IMR-90 (cell line): ENCODE measurements around the gene UGT2A2.

Experiments used
- BHLHE40 ChIP-seq: fragments of 150-350 bp; IDR thresholded peaks from 2 replicates; pipeline ENCODE4 v1.6.1; 2016; ENCODE audit warnings: mild to moderate bottlenecking, low read depth, low read length
- CEBPB ChIP-seq: IDR thresholded peaks from 2 replicates; pipeline ENCODE4 v1.6.1; 2012; ENCODE audit warnings: low read depth, low read length, improper control_type of control experiment
- MAFK ChIP-seq: IDR thresholded peaks from 2 replicates; pipeline ENCODE4 v1.6.1; 2012; ENCODE audit warnings: low read depth, low read length, improper control_type of control experiment
- MXI1 ChIP-seq: IDR thresholded peaks from 2 replicates; pipeline ENCODE4 v1.6.1; 2012; ENCODE audit warnings: low read depth, mild to moderate bottlenecking, low read length, moderate library complexity, borderline replicate concordance
- POLR2A ChIP-seq: IDR thresholded peaks from 2 replicates; pipeline ENCODE4 v1.6.1; 2012; ENCODE audit warnings: mild to moderate bottlenecking, low read depth, low read length
- RAD21 ChIP-seq: IDR thresholded peaks from 2 replicates; pipeline ENCODE4 v1.6.1; 2012; ENCODE audit warnings: low read length, improper control_type of control experiment
- RCOR1 ChIP-seq: IDR thresholded peaks from 2 replicates; pipeline ENCODE4 v1.6.1; 2012; ENCODE audit warnings: mild to moderate bottlenecking, low read length, improper control_type of control experiment; ENCODE audit not compliant: insufficient replicate concordance
- RFX5 ChIP-seq: IDR thresholded peaks from 2 replicates; pipeline ENCODE4 v1.8.0; 2012; ENCODE audit warnings: low read depth, mild to moderate bottlenecking, low read length, moderate library complexity
- SMC3 ChIP-seq: fragments of 150-350 bp; IDR thresholded peaks from 2 replicates; pipeline ENCODE4 v1.6.1; 2016; ENCODE audit warnings: low read depth, mild to moderate bottlenecking, antibody characterized with exemption, low read length, moderate library complexity
- TF ChIP-seq, protein P1 (sequence below): conservative IDR thresholded peaks from 2 replicates; pipeline ENCODE4 v1.5.1; 2012; ENCODE audit warnings: mild to moderate bottlenecking, low read depth, low read length, improper control_type of control experiment
- TF ChIP-seq, protein P2 (sequence below): fragments of 150-350 bp; IDR thresholded peaks from 2 replicates; pipeline ENCODE4 v1.6.1; 2017; ENCODE audit warnings: mild to moderate bottlenecking, antibody characterized with exemption, low read length, low read depth

DNA sequence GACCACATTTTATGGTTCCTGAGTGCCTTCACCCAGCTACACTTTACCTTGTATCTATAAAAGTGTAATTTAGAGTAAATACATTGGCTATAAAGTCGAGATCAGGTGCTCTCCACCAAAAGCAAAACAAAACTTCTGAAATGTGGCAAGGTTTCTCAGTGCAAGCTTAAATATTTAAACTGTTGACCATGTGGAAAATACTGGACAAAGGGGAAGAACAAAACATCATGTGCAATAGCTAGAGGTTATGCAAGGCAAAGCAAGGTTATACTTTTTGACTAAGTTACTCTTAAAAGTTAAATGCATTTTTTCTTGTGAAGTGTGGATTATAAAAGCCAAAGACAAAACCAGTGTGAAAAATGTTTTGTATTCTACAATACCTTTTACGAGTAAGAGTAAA, 55.9 kb downstream of the UGT2A2 start:
- no peak for TF ChIP-seq POLR2A
- TF ChIP-seq, protein P1, sequence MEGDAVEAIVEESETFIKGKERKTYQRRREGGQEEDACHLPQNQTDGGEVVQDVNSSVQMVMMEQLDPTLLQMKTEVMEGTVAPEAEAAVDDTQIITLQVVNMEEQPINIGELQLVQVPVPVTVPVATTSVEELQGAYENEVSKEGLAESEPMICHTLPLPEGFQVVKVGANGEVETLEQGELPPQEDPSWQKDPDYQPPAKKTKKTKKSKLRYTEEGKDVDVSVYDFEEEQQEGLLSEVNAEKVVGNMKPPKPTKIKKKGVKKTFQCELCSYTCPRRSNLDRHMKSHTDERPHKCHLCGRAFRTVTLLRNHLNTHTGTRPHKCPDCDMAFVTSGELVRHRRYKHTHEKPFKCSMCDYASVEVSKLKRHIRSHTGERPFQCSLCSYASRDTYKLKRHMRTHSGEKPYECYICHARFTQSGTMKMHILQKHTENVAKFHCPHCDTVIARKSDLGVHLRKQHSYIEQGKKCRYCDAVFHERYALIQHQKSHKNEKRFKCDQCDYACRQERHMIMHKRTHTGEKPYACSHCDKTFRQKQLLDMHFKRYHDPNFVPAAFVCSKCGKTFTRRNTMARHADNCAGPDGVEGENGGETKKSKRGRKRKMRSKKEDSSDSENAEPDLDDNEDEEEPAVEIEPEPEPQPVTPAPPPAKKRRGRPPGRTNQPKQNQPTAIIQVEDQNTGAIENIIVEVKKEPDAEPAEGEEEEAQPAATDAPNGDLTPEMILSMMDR: no peak
- no peak for TF ChIP-seq RAD21
- no peak for TF ChIP-seq SMC3
- no peak for TF ChIP-seq BHLHE40
- TF ChIP-seq, protein P2, sequence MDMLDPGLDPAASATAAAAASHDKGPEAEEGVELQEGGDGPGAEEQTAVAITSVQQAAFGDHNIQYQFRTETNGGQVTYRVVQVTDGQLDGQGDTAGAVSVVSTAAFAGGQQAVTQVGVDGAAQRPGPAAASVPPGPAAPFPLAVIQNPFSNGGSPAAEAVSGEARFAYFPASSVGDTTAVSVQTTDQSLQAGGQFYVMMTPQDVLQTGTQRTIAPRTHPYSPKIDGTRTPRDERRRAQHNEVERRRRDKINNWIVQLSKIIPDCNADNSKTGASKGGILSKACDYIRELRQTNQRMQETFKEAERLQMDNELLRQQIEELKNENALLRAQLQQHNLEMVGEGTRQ: no peak
- TF ChIP-seq RCOR1: no peak
- TF ChIP-seq MAFK: no peak
- TF ChIP-seq CEBPB: no peak
- no peak for TF ChIP-seq RFX5
- no peak for TF ChIP-seq MXI1
